NB4 (cell line): ENCODE results near the gene PPP1R1C.

ENCODE experiments used
- MYC ChIP-seq: IDR thresholded peaks from 2 replicates; pipeline ENCODE4 v1.6.1; 2011; ENCODE audit warnings: low read depth, low read length
- POLR2A ChIP-seq: IDR thresholded peaks from 2 replicates; pipeline ENCODE4 v1.6.1; 2011; ENCODE audit warnings: mild to moderate bottlenecking; ENCODE audit not compliant: insufficient read length; ENCODE audit errors: extremely low read depth
- TF ChIP-seq, protein P1 (sequence below): IDR thresholded peaks from one replicate; pipeline ENCODE4 v1.5.1; 2012; ENCODE audit warnings: low read depth, low read length
- TF ChIP-seq, protein P2 (sequence below): IDR thresholded peaks from 2 replicates; pipeline ENCODE4 v1.6.1; 2011; ENCODE audit warnings: low read depth, low read length

DNA sequence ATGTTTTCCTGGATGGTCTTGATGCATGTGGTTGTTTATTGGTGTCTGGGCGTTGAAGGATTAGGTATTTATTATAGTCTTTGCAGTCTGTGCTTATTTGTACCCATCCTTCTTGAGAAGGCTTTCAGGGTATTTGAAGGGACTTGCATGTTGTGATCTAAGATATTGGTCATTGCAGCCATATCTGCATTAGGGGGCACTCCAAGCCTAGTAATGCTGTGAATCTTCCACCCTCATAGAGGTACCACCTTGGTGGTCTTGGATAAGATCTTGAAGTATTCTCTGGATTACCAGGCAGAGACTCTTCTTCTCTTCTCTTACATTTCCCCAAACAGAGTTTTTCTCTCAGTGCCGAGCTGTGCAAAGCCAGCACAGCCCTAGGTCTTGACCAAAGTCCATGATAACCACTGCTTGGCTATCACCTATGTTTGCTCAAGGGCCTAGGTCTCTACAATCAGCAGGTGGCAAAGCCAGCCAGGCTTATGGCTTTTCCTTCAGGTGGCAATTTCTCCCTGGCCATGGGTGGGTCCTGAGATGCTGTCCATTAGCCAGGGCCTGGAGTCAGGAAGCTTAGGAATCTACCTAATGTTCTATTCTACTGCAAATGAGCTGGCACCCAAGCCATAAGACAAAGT, 15.4 kb upstream of the PPP1R1C start:
- TF ChIP-seq POLR2A (no peak), MYC (no peak)
- TF ChIP-seq, protein P1, sequence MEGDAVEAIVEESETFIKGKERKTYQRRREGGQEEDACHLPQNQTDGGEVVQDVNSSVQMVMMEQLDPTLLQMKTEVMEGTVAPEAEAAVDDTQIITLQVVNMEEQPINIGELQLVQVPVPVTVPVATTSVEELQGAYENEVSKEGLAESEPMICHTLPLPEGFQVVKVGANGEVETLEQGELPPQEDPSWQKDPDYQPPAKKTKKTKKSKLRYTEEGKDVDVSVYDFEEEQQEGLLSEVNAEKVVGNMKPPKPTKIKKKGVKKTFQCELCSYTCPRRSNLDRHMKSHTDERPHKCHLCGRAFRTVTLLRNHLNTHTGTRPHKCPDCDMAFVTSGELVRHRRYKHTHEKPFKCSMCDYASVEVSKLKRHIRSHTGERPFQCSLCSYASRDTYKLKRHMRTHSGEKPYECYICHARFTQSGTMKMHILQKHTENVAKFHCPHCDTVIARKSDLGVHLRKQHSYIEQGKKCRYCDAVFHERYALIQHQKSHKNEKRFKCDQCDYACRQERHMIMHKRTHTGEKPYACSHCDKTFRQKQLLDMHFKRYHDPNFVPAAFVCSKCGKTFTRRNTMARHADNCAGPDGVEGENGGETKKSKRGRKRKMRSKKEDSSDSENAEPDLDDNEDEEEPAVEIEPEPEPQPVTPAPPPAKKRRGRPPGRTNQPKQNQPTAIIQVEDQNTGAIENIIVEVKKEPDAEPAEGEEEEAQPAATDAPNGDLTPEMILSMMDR = no peak
- TF ChIP-seq, protein P2, sequence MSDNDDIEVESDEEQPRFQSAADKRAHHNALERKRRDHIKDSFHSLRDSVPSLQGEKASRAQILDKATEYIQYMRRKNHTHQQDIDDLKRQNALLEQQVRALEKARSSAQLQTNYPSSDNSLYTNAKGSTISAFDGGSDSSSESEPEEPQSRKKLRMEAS = no peak
